ENCODE data around the gene UFSP1.

DNA sequence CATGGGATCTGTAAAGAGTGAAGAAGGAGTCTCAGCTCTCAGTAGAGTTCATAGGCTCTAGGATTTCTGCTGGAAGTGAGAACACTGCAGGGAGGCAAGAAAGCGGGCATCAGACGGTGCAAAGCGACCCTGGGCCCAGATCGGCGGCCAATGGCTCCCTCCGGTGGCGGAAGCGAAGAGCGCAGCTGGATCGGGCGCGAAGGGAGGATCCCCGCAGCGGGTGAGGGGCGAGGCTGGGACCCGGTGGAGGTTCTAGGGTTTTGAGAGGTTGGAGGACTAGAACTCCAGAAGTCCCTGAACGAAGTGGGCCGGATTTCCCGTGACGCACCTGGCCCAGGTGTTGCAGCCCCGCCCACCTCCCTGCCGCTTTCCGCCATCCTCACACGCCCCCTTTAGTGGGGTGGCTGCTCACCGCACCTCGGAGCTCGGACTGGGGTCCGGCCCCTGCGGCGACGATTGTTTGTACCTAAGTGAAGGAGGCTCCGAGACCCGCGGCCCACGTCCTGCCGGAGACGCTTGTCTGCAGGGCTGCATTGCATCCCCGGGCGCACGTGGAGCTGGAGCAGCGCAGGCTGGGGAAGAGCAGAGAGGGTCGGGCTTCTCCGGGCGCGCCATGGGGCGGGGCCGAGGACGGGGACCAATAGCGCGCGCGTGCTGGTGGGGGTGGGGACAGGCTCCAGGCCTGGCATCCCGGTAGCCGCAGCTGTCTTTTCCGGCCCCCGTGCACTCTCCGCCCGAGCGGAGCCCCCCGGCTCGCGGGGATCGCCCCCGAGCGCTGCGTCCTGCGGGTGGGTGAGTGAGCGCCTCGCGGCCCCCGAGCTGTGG lies 37.3 kb downstream of the UFSP1 start, which contains the start of gene SLC12A9:
- peak; percentile 53 for TF ChIP-seq POLR2A (IDR thresholded peaks at IDR 0.05)
- TF ChIP-seq, protein P1, sequence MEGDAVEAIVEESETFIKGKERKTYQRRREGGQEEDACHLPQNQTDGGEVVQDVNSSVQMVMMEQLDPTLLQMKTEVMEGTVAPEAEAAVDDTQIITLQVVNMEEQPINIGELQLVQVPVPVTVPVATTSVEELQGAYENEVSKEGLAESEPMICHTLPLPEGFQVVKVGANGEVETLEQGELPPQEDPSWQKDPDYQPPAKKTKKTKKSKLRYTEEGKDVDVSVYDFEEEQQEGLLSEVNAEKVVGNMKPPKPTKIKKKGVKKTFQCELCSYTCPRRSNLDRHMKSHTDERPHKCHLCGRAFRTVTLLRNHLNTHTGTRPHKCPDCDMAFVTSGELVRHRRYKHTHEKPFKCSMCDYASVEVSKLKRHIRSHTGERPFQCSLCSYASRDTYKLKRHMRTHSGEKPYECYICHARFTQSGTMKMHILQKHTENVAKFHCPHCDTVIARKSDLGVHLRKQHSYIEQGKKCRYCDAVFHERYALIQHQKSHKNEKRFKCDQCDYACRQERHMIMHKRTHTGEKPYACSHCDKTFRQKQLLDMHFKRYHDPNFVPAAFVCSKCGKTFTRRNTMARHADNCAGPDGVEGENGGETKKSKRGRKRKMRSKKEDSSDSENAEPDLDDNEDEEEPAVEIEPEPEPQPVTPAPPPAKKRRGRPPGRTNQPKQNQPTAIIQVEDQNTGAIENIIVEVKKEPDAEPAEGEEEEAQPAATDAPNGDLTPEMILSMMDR (IDR thresholded peaks at IDR 0.05): peak; percentile 93 to 96 (median 94)
- peak; percentile 14 to 41 (median 40) for TF ChIP-seq POLR2AphosphoS5 (IDR thresholded peaks at IDR 0.05)
- no peak for TF ChIP-seq EP300 (IDR thresholded peaks at IDR 0.05; ENCODE audit: low read depth)

All from transverse colon (tissue), 4 donors.